Cardiac muscle cell (in vitro differentiated cells and primary cell): ENCODE results near the gene AP2A2. TPM values are rescaled to one million over a fixed set of nuclear protein-coding genes. Genes with fewer than 3 reads are reported as not detected.

Source experiments
- DNase-seq, 2 donors: peaks; one replicate each; pipeline versions ENCODE4 v3.0.0 to v3.0.0-alpha.2; 2010 to 2017; ENCODE audit warnings: low read depth in 1 of 2, low spot score in 1 of 2
- H3K27ac ChIP-seq: fragments of 200-600 bp; sonication (generic); 2 replicates; pipeline ENCODE4 v1.5.1; 2016
- H3K27me3 ChIP-seq: fragments of 200-600 bp; sonication (generic); 2 replicates; pipeline ENCODE4 v1.6.0; 2016; ENCODE audit warnings: control low read depth
- H3K36me3 ChIP-seq: fragments of 200-600 bp; sonication (generic); 2 replicates; pipeline ENCODE4 v1.5.1; 2016; ENCODE audit warnings: control low read depth
- H3K4me1 ChIP-seq: fragments of 200-600 bp; sonication (generic); 2 replicates; pipeline ENCODE4 v1.8.1; 2017; ENCODE audit warnings: low read depth, mild to moderate bottlenecking, mixed run types
- H3K4me3 ChIP-seq: fragments of 200-600 bp; sonication (generic); 2 replicates; pipeline ENCODE4 v1.5.1; 2016; ENCODE audit warnings: mild to moderate bottlenecking
- H3K9me3 ChIP-seq: fragments of 200-600 bp; sonication (generic); 2 replicates; pipeline ENCODE4 v1.5.1; 2017; ENCODE audit warnings: low read depth, mild to moderate bottlenecking, control low read depth
- polyA plus RNA-seq: library from polyadenylated mRNA; unstranded; fragments of >200 nt; fragmentation: Nextera tagmentation; extraction: Ambion mirVana; gene quantifications from 2 replicates; pipeline ENCODE4 v1.2.1, GENCODE V29; 2016
- total RNA-seq: library from RNA; depleted of rRNA; stranded (reverse); fragments of >200 nt; gene quantifications from 2 replicates; pipeline ENCODE4 v1.2.3, GENCODE V29; 2016
- TF ChIP-seq, protein P1 (sequence below): IDR thresholded peaks from 2 replicates; pipeline ENCODE4 v1.5.1; 2012; ENCODE audit warnings: low read depth, mild to moderate bottlenecking, low read length

The AP2A2 gene
- total and polyA plus RNA-seq, 2 experiments from 2014 or later, result 47.6 to 77.6 TPM

DNA sequence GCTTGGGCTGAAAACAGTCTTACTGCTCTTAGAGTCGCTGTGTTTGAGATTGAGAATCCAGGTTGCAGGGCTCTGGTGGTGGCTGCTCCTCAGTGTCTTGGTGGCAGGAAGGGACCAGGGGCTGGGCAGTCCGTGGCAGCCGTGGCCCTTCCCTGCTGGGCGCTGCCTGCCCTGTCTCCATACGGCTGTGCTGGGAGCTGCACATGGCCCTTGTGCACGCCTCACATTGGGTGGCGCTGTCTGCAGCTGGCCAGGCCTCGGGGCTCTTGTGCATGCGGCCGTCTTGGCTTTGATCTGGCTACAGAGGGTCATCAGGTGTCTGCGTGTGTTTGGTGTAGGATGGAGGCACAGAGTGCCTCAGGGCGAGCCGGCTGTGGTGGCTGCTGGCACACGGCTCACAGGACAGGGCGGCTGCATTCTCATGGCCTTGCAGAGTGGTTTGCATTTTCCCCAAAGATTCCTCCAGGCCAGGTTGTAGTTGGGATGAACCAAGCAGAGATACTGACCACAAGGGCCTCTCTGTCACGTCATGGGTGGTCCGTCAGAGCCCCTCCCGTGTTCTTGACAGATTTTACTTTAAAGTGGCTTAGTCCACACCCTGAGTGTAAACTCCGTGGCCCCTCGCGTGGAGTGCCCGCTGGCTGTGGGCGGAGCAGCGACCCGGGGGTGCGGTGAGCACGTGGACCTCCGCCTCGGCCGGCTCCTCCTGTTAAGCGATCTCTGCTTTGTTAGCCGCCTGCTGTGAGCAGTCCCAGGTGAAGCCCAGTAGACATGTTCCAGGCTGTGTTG is 76.1 kb downstream of the AP2A2 start:
- DNase-seq, result no peak
- Histone ChIP-seq H3K4me1 (no peaks in the 10 kb centered on the region), H3K27me3 (no peaks in the 10 kb centered on the region), H3K27ac (no peak overlapping the region), H3K9me3 (no peaks in the 10 kb centered on the region), H3K36me3 (peaks cover 14% of the 10 kb centered on the region), H3K4me3 (no peak overlapping the region)
- TF ChIP-seq, protein P1, sequence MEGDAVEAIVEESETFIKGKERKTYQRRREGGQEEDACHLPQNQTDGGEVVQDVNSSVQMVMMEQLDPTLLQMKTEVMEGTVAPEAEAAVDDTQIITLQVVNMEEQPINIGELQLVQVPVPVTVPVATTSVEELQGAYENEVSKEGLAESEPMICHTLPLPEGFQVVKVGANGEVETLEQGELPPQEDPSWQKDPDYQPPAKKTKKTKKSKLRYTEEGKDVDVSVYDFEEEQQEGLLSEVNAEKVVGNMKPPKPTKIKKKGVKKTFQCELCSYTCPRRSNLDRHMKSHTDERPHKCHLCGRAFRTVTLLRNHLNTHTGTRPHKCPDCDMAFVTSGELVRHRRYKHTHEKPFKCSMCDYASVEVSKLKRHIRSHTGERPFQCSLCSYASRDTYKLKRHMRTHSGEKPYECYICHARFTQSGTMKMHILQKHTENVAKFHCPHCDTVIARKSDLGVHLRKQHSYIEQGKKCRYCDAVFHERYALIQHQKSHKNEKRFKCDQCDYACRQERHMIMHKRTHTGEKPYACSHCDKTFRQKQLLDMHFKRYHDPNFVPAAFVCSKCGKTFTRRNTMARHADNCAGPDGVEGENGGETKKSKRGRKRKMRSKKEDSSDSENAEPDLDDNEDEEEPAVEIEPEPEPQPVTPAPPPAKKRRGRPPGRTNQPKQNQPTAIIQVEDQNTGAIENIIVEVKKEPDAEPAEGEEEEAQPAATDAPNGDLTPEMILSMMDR, result no peak

DNA sequence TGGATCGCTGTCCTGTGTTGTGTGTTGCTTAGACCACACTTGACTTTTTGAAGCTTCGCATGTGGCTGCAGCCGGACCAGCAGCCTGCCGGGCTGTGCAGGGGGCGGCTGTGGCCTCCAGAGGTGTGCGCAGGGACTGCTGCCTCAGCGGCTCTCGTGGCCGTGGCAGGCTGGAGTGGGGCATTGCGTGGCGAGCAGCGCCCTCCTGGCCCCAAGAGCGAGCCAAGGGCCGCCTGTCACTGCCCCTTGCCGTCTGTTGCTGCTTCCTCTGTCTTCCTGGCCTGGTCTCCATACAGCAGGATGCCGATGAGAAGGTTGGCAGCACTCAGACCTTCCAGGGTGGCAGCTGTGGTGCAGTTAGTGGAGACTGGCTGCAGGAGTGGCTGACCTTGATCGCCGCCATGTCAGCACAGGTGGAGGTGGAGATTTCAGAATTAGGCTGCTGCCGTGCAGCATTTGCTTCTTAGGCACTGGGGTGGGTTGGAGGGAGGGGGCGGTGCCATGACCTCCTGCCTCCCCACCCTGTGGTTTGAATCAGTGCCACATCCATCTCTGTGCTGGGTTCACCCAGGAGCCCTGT is 76.8 kb downstream of the AP2A2 start:
- Histone ChIP-seq H3K9me3 (no peaks in the 10 kb centered on the region), H3K27ac (no peak overlapping the region), H3K4me3 (no peak overlapping the region), H3K27me3 (no peaks in the 10 kb centered on the region), H3K4me1 (no peaks in the 10 kb centered on the region), H3K36me3 (peaks cover 14% of the 10 kb centered on the region)
- DNase-seq, result no peak
- TF ChIP-seq, protein P1, result no peak

DNA sequence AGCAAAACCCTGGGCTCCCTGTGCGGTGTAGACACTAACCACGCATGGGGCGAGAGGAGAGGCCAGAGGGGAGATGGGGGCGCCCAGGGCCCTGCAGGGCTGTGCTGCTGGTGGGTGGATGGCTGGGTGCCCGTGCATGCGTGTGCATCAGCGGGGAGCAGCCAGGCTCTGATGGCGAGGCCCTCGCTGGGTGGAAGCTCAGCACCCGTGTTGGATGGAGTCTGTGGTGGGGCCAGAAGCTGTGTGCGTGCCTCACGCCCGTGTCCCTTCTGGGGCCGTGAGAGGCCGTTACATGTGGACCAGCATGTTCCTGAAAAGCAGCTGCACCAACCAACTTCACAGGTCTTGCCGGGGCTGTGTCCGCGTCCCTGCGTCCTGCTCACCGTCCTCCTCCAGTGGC is 77.5 kb downstream of the AP2A2 start:
- no peak for DNase-seq
- Histone ChIP-seq H3K9me3 (no peaks in the 10 kb centered on the region), H3K27ac (no peak overlapping the region), H3K36me3 (peaks cover 14% of the 10 kb centered on the region), H3K27me3 (no peaks in the 10 kb centered on the region), H3K4me3 (no peak overlapping the region), H3K4me1 (no peaks in the 10 kb centered on the region)
- TF ChIP-seq, protein P1, result no peak

DNA sequence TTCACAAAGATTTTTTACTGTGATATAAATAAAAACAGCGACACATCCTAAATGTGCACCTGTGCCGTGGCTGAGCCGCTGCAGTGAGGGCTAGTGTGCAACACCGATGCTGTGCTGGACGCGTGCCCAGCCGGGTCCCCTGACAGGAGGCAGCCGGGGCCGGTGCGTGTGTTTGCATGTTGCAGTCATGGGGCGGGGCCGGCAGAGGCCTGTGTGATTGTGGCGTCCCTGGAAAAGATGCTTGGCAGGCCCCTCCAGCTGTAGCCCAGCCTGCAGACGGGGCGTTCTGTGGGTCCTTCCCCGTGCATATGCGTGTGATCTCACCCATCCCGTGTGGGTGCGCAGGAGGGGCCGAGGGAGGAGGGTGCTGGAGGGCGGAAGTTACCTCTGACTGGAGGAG is 80.3 kb downstream of the AP2A2 start:
- H3K4me3 ChIP-seq, result no peak overlapping the region
- H3K4me1 ChIP-seq, result no peaks in the 10 kb centered on the region
- no peaks in the 10 kb centered on the region for H3K27me3 ChIP-seq
- H3K27ac ChIP-seq, result peak overlapping the region; percentile 55
- TF ChIP-seq, protein P1, result no peak
- peaks cover 20% of the 10 kb centered on the region for H3K36me3 ChIP-seq
- H3K9me3 ChIP-seq, result no peaks in the 10 kb centered on the region
- no peak for DNase-seq

DNA sequence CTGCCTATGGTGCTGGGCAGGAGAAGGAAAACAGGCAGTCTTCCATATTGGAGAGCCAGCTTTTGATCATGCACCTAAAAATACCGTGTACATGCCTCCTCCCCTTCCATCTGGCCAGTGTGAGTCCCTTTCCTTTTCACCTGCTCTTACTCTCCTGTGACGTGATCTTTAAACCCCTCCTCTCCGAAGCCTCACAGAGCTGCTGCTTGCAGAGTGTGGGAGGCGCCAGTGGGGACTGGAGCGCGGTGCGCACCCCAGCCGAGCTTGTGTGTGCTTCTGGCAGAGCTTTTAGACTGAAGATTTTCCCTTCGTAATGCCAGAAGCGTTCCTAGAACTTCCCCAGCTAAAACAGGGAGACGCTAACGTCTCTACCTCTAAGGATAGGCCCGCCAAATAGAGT is 81.1 kb downstream of the AP2A2 start:
- no peaks in the 10 kb centered on the region for H3K27me3 ChIP-seq
- peak overlapping the region; percentile 55 for H3K27ac ChIP-seq
- no peaks in the 10 kb centered on the region for H3K9me3 ChIP-seq
- TF ChIP-seq, protein P1, result no peak
- H3K4me3 ChIP-seq, result no peak overlapping the region
- H3K4me1 ChIP-seq, result no peaks in the 10 kb centered on the region
- H3K36me3 ChIP-seq, result peaks cover 22% of the 10 kb centered on the region
- no peak for DNase-seq
